HT1080 (cell line): ENCODE measurements around the gene ANKRD60. TPM values are rescaled to one million over a fixed set of nuclear protein-coding genes. Genes with fewer than 3 reads are reported as not detected.

Experiments
- DNase-seq: peaks from one replicate; pipeline ENCODE4 v3.0.0-alpha.2; 2015; ENCODE audit warnings: low read depth
- total RNA-seq: library from RNA; depleted of rRNA; stranded (reverse); fragments of >200 nt; shearing (Covaris generic); gene quantifications from 2 replicates; pipeline ENCODE4 v1.2.3, GENCODE V29; 2014

ANKRD60 gene
- total RNA-seq, 1 experiment from 2014 or later = not detected

- DNase-seq = no peak
Observed at GRCh38 chr20:58224974-58225373, 3.5 kb downstream of the ANKRD60 start.

- no peak for DNase-seq
Observed at GRCh38 chr20:58224097-58224496, 4.4 kb downstream of the ANKRD60 start.

- DNase-seq = no peak
Observed at GRCh38 chr20:58223358-58223941, 5.0 kb downstream of the ANKRD60 start.

- no peak for DNase-seq
Observed at GRCh38 chr20:58222446-58222845, 6.0 kb downstream of the ANKRD60 start.

DNA sequence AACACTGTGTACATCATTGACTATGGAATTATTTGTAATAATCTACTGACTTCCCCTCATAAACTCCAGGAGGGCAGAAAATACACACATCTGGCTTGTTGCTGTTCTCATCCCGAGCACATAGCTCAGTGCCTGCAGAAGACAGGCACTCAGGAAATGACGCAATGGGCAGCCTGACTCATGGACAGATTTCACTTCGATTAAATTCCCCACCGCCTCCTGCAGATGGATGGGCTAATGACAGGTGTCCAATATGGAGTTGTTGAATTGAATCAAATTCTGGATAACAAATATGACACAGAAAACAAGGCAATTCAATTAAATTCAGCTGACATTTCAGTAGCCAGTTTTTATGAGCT, 9.1 kb downstream of the ANKRD60 start:
- DNase-seq = peak; percentile 82

- DNase-seq = no peak
Observed at GRCh38 chr20:58218665-58219341, 9.7 kb downstream of the ANKRD60 start.

DNA sequence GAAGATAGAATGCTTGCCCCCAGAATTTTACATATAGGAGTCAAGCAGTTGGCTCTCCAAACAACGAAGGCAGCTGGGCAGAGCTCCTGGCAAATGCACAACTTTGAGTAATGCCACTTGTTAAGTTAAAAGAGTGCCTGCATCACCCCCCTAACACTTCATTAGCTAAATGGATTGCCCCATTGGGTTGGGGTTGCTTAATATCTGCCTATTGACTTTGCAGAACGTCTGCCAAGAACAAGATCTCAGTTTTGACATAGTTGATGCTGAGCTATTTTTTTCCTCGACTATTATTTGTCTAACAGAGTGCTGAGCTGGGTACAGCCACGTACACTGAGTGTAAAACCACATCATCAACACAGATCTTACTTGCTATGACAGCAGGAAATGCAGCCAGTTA, 12.1 kb downstream of the ANKRD60 start:
- DNase-seq = no peak

- DNase-seq = no peak
Observed at GRCh38 chr20:58215116-58215515, 13.3 kb downstream of the ANKRD60 start.

DNA sequence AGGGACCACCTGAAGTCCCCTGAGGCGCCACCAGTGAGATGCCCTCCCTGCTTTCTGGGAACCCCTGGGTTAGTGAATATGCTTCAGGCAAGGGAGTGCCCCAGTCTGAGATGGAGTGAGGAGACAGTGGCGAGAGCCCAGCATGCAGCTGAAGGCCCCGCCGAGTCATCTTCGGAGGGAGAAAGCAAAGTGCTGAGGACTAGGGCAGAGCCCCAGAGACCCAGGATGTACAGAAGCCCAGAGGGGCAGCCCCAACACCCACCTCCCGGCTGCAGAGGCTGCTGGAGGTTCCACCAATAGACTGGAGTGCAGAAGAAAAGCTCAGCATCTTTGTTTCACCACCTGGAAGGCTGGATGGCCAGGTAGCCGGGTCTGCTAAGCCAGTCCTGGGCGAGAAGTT, 14.1 kb downstream of the ANKRD60 start:
- no peak for DNase-seq

- no peak for DNase-seq
Observed at GRCh38 chr20:58213716-58214115, 14.7 kb downstream of the ANKRD60 start.

GRCh38 chr20:58213121-58213520, 15.3 kb downstream of the ANKRD60 start:
- no peak for DNase-seq

- no peak for DNase-seq
Observed at GRCh38 chr20:58212636-58213035, 15.8 kb downstream of the ANKRD60 start.

GRCh38 chr20:58210398-58210747, 18.1 kb downstream of the ANKRD60 start:
- DNase-seq = no peak

DNA sequence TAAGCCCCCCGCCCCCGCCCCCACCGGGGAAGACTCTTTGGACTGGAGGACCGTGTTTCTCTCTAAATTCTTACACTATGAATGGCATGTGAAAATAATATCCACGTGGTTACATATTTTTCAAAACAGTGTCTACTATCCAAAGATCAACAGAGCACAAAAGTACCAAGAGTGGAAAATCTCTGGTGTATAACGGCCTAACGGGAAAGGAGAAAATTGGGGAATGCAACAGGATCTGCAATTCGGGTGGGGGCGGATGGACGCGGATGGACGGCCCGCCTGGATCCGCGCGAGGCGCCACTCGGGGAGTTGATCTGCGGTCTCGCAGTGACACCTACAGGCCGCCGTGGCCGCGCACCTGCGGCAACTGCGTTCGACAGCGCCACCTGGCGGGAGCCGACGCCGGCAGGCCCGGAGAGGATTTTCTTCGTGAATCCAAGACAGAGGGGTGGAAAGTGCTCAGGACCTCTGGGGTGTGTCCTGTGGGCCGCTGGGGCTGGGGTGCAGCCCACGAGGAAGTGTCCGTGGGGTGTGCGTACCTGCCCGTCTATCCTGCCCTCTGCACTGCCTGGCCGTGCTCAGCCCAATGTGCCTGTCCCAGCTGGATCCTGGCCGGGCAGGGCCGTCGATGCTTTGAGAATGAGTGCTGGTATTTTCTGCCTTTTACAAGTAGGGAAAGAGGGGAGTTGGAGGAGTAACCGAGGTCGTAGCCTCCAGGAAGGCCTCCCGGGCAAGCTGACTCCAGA, 18.6 kb downstream of the ANKRD60 start:
- peak; percentile 62 for DNase-seq

DNA sequence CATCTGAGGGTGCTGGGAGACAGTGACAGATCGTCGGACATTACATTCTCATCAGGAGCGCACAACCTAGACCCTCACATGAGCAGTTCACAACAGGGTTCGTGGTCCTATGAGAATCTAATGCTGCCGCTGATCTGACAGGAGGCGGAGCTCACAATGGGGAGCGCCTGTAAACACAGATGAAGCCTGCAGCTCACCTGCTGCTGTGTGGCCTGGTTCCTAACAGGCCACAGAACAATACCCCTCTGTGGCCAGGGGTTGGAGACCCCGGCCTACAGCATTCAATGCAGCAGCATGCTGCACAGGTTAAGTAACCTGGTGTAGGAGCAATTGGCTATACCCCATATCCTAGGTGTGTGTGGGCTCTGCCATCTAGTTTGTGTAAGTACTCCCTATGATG, 19.5 kb downstream of the ANKRD60 start:
- DNase-seq = no peak

DNA sequence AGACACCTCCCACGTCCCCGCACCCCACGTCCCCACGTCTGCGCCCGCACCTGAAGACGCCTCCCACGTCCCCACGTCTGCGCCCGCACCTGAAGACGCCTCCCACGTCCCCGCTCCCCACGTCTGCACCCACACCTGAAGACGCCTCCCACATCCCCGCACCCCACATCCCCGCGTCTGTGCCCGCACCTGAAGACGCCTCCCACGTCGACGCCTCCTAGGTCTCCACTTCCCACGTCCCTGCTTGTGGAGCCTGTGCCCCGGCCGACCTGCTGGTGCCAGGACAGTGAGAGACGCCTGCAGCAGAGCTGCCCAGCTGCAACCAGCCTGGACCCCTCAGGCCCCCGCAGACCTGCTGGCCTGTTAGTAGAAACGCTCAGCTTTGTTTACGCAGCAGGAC, 22.6 kb downstream of the ANKRD60 start:
- DNase-seq = no peak

GRCh38 chr20:58202044-58202443, 26.4 kb downstream of the ANKRD60 start:
- DNase-seq = peak; percentile 48

GRCh38 chr20:58201616-58202015, 26.8 kb downstream of the ANKRD60 start:
- no peak for DNase-seq

GRCh38 chr20:58199469-58199868, 29.0 kb downstream of the ANKRD60 start:
- no peak for DNase-seq

- no peak for DNase-seq
Observed at GRCh38 chr20:58198901-58199355, 29.5 kb downstream of the ANKRD60 start.

GRCh38 chr20:58198384-58198783, 30.1 kb downstream of the ANKRD60 start:
- DNase-seq = no peak

- no peak for DNase-seq
Observed at GRCh38 chr20:58197185-58197469, 31.3 kb downstream of the ANKRD60 start.
